DMS53 treated with DMSO at 0.1 percent for 48 hours (cell line): Measurements from ENCODE around the gene IL21R.

ENCODE experiments used
- DNase-seq: peaks from one replicate; lab custom pipeline; 2025; ENCODE audit not compliant: unreplicated experiment; lab: John Stamatoyannopoulos, UW

IL21R gene

GRCh38 chr16:27462200-27462845 is 60.3 kb downstream of the IL21R start:
- no peak for DNase-seq

GRCh38 chr16:27462846-27463682 is 61.1 kb downstream of the IL21R start:
- DNase-seq = no peak

- no peak for DNase-seq
These were observed 62.0 kb downstream of the IL21R start for GRCh38 chr16:27463741-27464591.

- no peak for DNase-seq
These were observed 62.9 kb downstream of the IL21R start for GRCh38 chr16:27464626-27465482.

- no peak for DNase-seq
These were observed 63.5 kb downstream of the IL21R start for GRCh38 chr16:27465483-27465879.

- no peak for DNase-seq
These were observed 67.1 kb downstream of the IL21R start for GRCh38 chr16:27468941-27469531.

- DNase-seq = no peak
These were observed 68.8 kb downstream of the IL21R start for GRCh38 chr16:27470567-27471431.

- DNase-seq = no peak
These were observed 69.7 kb downstream of the IL21R start for GRCh38 chr16:27471661-27472060.

- DNase-seq = no peak
These were observed 70.4 kb downstream of the IL21R start for GRCh38 chr16:27472091-27473020.

- no peak for DNase-seq
These were observed 71.3 kb downstream of the IL21R start for GRCh38 chr16:27473101-27473900.

GRCh38 chr16:27474041-27474440 is 72.1 kb downstream of the IL21R start:
- no peak for DNase-seq

- DNase-seq = no peak
These were observed 72.9 kb downstream of the IL21R start for GRCh38 chr16:27474921-27475320.

- DNase-seq = no peak
These were observed 73.6 kb downstream of the IL21R start for GRCh38 chr16:27475561-27475960.

GRCh38 chr16:27476240-27476639 is 74.3 kb downstream of the IL21R start:
- DNase-seq = no peak

GRCh38 chr16:27480761-27481160 is 78.8 kb downstream of the IL21R start:
- no peak for DNase-seq

GRCh38 chr16:27481282-27481934 is 79.4 kb downstream of the IL21R start:
- DNase-seq = no peak
